Activated naive CD8-positive, alpha-beta T cell treated with anti-CD3 and anti-CD28 coated beads, Interleukin-2, amount 50 U/mL, for 24 hours (primary cell): ENCODE data around the gene CHRNA1.

Experiments
- ATAC-seq: fragments of 150-1000 bp; cut with Tn5 transposase; one replicate; pipeline ENCODE4 v1.10.0; 2021
- DNase-seq: peaks from one replicate; pipeline ENCODE4 v3.0.0; 2021
- H3K27ac Mint-ChIP-seq: one replicate; pipeline ENCODE4 v1.8.0; 2021; ENCODE audit warnings: mild to moderate bottlenecking, mixed read lengths
- H3K27me3 Mint-ChIP-seq: one replicate; pipeline ENCODE4 v1.8.0; 2021; ENCODE audit warnings: mixed read lengths
- H3K36me3 Mint-ChIP-seq: one replicate; pipeline ENCODE4 v1.8.0; 2021; ENCODE audit warnings: low read depth, mixed read lengths
- H3K4me1 Mint-ChIP-seq: one replicate; pipeline ENCODE4 v1.8.0; 2021; ENCODE audit warnings: mixed read lengths
- H3K4me3 Mint-ChIP-seq: one replicate; pipeline ENCODE4 v1.8.0; 2021; ENCODE audit warnings: mild to moderate bottlenecking, moderate library complexity, mixed read lengths
- H3K9me3 Mint-ChIP-seq: one replicate; pipeline ENCODE4 v1.8.0; 2021; ENCODE audit warnings: mixed read lengths

Gene CHRNA1

DNA sequence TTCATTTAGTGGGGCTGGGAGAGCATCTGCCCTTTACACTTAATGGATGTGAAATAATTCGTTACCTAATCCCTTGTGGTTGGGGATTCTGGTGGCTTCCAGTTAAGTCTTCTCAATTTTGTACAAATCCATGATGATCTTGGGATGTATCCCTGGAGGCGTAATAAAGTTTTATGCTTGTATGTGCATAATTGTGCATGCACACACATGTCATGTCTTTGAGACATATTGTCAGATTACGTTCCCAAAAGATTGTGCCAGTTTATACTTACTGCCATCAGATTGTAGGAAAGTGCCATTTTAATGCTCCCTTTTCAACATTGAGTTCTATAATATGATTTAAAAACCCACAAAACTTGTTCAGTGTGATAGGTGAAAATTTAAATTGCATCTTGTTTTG is 60.8 kb downstream of the CHRNA1 start:
- Mint-ChIP-seq H3K27ac (no peak overlapping the region), H3K36me3 (no peaks in the 10 kb centered on the region)
- ATAC-seq: no peak

DNA sequence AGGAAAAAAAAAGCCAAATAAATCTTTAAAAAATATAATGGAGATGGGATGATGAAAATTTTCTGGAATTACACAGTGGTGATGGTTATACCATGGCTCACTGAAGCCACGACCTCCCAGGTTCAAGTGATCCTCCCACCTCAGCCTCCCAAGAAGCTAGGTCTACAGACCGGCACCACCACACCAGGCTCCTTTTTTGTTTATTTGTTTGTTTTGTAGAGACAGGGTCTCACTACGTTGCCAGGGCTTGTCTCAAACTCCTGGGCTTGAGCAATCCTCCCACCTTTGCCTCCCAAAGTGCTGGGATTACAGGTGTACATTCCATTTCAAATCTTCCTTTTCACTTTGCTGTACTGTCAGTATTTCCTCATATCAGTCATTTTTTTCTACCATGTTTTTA is 61.7 kb downstream of the CHRNA1 start:
- H3K27me3 Mint-ChIP-seq: peaks cover 2% of the 10 kb centered on the region
- H3K36me3 Mint-ChIP-seq: no peaks in the 10 kb centered on the region
- no peaks in the 10 kb centered on the region for H3K4me1 Mint-ChIP-seq
- H3K9me3 Mint-ChIP-seq: no peaks in the 10 kb centered on the region
- no peak overlapping the region for H3K27ac Mint-ChIP-seq
- ATAC-seq (no peak), DNase-seq (no peak)
- no peak overlapping the region for H3K4me3 Mint-ChIP-seq

More for the DNA sequence above, 60.8 kb downstream of the CHRNA1 start:
- H3K27me3 Mint-ChIP-seq: peaks cover 3% of the 10 kb centered on the region
- no peak for DNase-seq
- H3K4me1 Mint-ChIP-seq: no peaks in the 10 kb centered on the region
- no peak overlapping the region for H3K4me3 Mint-ChIP-seq
- H3K9me3 Mint-ChIP-seq: no peaks in the 10 kb centered on the region

GRCh38 chr2:174699993-174700766 is 64.1 kb downstream of the CHRNA1 start:
- no peaks in the 10 kb centered on the region for H3K36me3 Mint-ChIP-seq
- peak; percentile 26 for DNase-seq
- H3K27me3 Mint-ChIP-seq: peaks cover 3% of the 10 kb centered on the region
- H3K27ac Mint-ChIP-seq: no peak overlapping the region
- no peak overlapping the region for H3K4me3 Mint-ChIP-seq
- peak; percentile 64 for ATAC-seq
- H3K4me1 Mint-ChIP-seq: no peaks in the 10 kb centered on the region
- H3K9me3 Mint-ChIP-seq: no peaks in the 10 kb centered on the region
